ENCODE results near the gene SFRP5. TPM values are rescaled to one million over a fixed set of nuclear protein-coding genes. Genes with fewer than 3 reads are reported as not detected.

Gene SFRP5
- total and polyA plus RNA-seq, 4 donors, result 3.6 to 15.1 (median 6.5) TPM

DNA sequence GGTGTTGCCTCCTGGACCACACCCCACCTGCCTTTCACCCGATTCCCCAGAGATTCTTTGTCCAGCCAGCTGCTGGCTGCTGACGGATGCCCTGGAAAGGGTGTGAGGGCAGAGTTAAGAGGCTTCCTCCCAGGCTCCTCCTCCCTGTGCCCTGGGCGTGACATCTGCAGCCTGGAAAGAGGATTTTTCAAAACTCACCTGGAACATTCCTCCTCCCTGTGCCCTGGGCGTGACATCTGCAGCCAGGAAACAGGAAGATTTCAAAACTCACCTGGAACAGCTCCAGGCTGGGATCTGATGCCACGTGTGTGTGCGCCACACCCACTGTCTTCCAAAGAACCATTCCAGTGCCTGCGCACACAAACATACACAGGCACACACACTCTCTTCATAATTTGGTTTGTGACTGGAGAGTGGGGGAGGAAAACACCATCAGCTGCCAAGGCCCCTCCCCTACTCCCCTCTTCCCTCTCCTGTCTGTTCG is 53.1 kb downstream of the SFRP5 start:
- H3K4me1 ChIP-seq (ENCODE audit: control insufficient read depth in 4 of 4, insufficient read depth in 4 of 4, low read length in 3 of 4), result peaks cover 2 to 19% (median 13%) of the 10 kb centered on the region in 4 donors
- peak; percentile 67 for DNase-seq (ENCODE audit: low spot score)
- H3K4me3 ChIP-seq (ENCODE audit: low read depth in 1 of 3, low read length in 3 of 3), result no peak overlapping the region
- H3K9me3 ChIP-seq (ENCODE audit: control insufficient read depth in 4 of 4, low read length in 3 of 4), result no peaks in the 10 kb centered on the region
- 20% methylated on average over 8 of the region's 8 CpGs for WGBS
- TF ChIP-seq YY1 (IDR thresholded peaks at IDR 0.05), result peak; percentile 67
- TF ChIP-seq RXRA (IDR thresholded peaks at IDR 0.05), result peak; percentile 68 to 92
- peak; percentile 37 for TF ChIP-seq FOXA1 (IDR thresholded peaks at IDR 0.05)
- TF ChIP-seq RAD21 (IDR thresholded peaks at IDR 0.05), result peak; percentile 20 to 29
- TF ChIP-seq JUND (IDR thresholded peaks at IDR 0.05), result peak; percentile 24 to 58
- peak; percentile 69 for TF ChIP-seq ZBTB33 (IDR thresholded peaks at IDR 0.05)
- no peak for TF ChIP-seq TAF1 (conservative IDR thresholded peaks at IDR 0.05)
- TF ChIP-seq, protein P1, sequence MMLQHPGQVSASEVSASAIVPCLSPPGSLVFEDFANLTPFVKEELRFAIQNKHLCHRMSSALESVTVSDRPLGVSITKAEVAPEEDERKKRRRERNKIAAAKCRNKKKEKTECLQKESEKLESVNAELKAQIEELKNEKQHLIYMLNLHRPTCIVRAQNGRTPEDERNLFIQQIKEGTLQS (IDR thresholded peaks at IDR 0.05), result no peak
- peak in 1 of 2 donors; percentile 79 for TF ChIP-seq GABPA (IDR thresholded peaks at IDR 0.05 in 1 of 2, conservative IDR thresholded peaks at IDR 0.05 in 1 of 2)
- TF ChIP-seq MAX (IDR thresholded peaks at IDR 0.05), result peak; percentile 99
- TF ChIP-seq NR2F2 (IDR thresholded peaks at IDR 0.05), result peak; percentile 23
- TF ChIP-seq REST (IDR thresholded peaks at IDR 0.05), result peak; percentile 72
- no peak for TF ChIP-seq CTCF (IDR thresholded peaks at IDR 0.05; ENCODE audit: low read depth, low read length, missing input control)
- peak; percentile 53 to 97 for TF ChIP-seq EGR1 (IDR thresholded peaks at IDR 0.05; ENCODE audit: low read depth in 2 of 2)
- no peak for TF ChIP-seq FOXA2 (IDR thresholded peaks at IDR 0.05)
- TF ChIP-seq HNF4G (IDR thresholded peaks at IDR 0.05), result no peak
- TF ChIP-seq HNF4A (conservative IDR thresholded peaks at IDR 0.05), result peak; percentile 69 to 85
- peak; percentile 82 for TF ChIP-seq SP1 (IDR thresholded peaks at IDR 0.05)
- peak overlapping the region; percentile 62 to 72 for H3K27ac ChIP-seq (ENCODE audit: low read depth in 1 of 2, low read length in 2 of 2)
- no peaks in the 10 kb centered on the region for H3K27me3 ChIP-seq (ENCODE audit: control insufficient read depth in 4 of 4, insufficient read depth in 4 of 4, low read length in 3 of 4)
- H3K36me3 ChIP-seq (ENCODE audit: control insufficient read depth in 4 of 4, insufficient read depth in 3 of 4, low read depth in 1 of 4, low read length in 3 of 4), result no peaks in the 10 kb centered on the region
- H3K9ac ChIP-seq (ENCODE audit: low read depth in 1 of 2, low read length in 2 of 2), result no peak overlapping the region
